GM23338 (cell line): ENCODE data around the gene MCM9. TPM values are rescaled to one million over a fixed set of nuclear protein-coding genes. Genes with fewer than 3 reads are reported as not detected.

Source experiments
- ATAC-seq: fragments of 200-7000 bp; cut with Tn5 transposase; 3 replicates; pipeline ENCODE4 v1.9.1; 2020
- DNase-seq: peaks from one replicate; pipeline ENCODE4 v3.0.0-alpha.2; 2015; ENCODE audit warnings: low spot score
- H2AFZ ChIP-seq: fragments of 200-600 bp; sonication (generic); 2 replicates; pipeline ENCODE4 v1.8.0; 2016; ENCODE audit warnings: antibody characterized with exemption, mild to moderate bottlenecking, moderate library complexity
- H3F3A ChIP-seq: fragments of 200-600 bp; sonication (generic); replicated peaks from 2 replicates; pipeline ENCODE4 v1.8.0; 2017; ENCODE audit warnings: antibody characterized with exemption, mixed run types, low read depth
- H3K27ac ChIP-seq: fragments of 200-600 bp; sonication (generic); 2 replicates; pipeline ENCODE4 v1.6.1; 2016; ENCODE audit warnings: low read depth
- H3K27me3 ChIP-seq: fragments of 200-600 bp; sonication (generic); 2 replicates; pipeline ENCODE4 v1.8.0; 2016; ENCODE audit warnings: mild to moderate bottlenecking, mixed run types, moderate library complexity; ENCODE audit not compliant: insufficient read depth
- H3K36me3 ChIP-seq: fragments of 200-600 bp; sonication (generic); 2 replicates; pipeline ENCODE4 v1.8.0; 2016; ENCODE audit warnings: mild to moderate bottlenecking; ENCODE audit not compliant: insufficient read depth
- H3K4me1 ChIP-seq: fragments of 200-600 bp; sonication (generic); 2 replicates; pipeline ENCODE4 v1.8.0; 2016; ENCODE audit warnings: mild to moderate bottlenecking, moderate library complexity; ENCODE audit not compliant: insufficient read depth
- H3K4me2 ChIP-seq: fragments of 200-600 bp; sonication (generic); 2 replicates; pipeline ENCODE4 v1.7.1; 2017; ENCODE audit warnings: mixed run types
- H3K4me3 ChIP-seq: fragments of 200-600 bp; sonication (generic); 2 replicates; pipeline ENCODE4 v1.6.1; 2016; ENCODE audit warnings: mixed run types
- H3K79me2 ChIP-seq: fragments of 200-600 bp; sonication (generic); replicated peaks from 2 replicates; pipeline ENCODE4 v1.8.0; 2017; ENCODE audit warnings: mild to moderate bottlenecking; ENCODE audit not compliant: insufficient read depth
- H3K9me2 ChIP-seq: fragments of 200-600 bp; sonication (generic); 2 replicates; pipeline ENCODE4 v1.8.0; 2017; ENCODE audit not compliant: insufficient read depth
- H4K20me1 ChIP-seq: fragments of 200-600 bp; sonication (generic); replicated peaks from 2 replicates; pipeline ENCODE4 v1.8.0; 2017; ENCODE audit warnings: mild to moderate bottlenecking; ENCODE audit not compliant: insufficient read depth
- H3K27ac Mint-ChIP-seq: 2 replicates; pipeline ENCODE4 v1.8.0; 2020; ENCODE audit warnings: inconsistent platforms, mild to moderate bottlenecking, moderate library complexity, mixed read lengths
- H3K27me3 Mint-ChIP-seq: 3 replicates; pipeline ENCODE4 v1.8.0; 2022; ENCODE audit warnings: low read depth, mild to moderate bottlenecking, moderate library complexity, mixed read lengths, inconsistent platforms; ENCODE audit not compliant: insufficient read depth, poor library complexity
- H3K36me3 Mint-ChIP-seq: 3 replicates; pipeline ENCODE4 v1.8.0; 2021; ENCODE audit warnings: low read depth, mild to moderate bottlenecking, inconsistent platforms, moderate library complexity, mixed read lengths
- H3K4me1 Mint-ChIP-seq: 3 replicates; pipeline ENCODE4 v1.8.0; 2020; ENCODE audit warnings: mild to moderate bottlenecking, inconsistent platforms, mixed read lengths
- H3K4me3 Mint-ChIP-seq: 3 replicates; pipeline ENCODE4 v1.8.0; 2021; ENCODE audit warnings: moderate library complexity, mild to moderate bottlenecking, inconsistent platforms, mixed read lengths
- H3K9me3 Mint-ChIP-seq: 3 replicates; pipeline ENCODE4 v1.8.0; 2020; ENCODE audit warnings: moderate library complexity, mild to moderate bottlenecking, inconsistent platforms, mixed read lengths
- CTCF ChIP-seq, 2 experiments: fragments of 200-600 bp in 1 of 2; sonication (generic) in 1 of 2; conservative IDR thresholded peaks; 2 replicates each; pipeline versions ENCODE4 v1.5.1 to v1.6.1; 2016 to 2017; ENCODE audit warnings: antibody characterized with exemption in 2 of 2, low read depth in 2 of 2, mild to moderate bottlenecking in 2 of 2, moderate library complexity in 1 of 2
- EZH2phosphoT487 ChIP-seq: fragments of 200-600 bp; sonication (generic); IDR thresholded peaks from one replicate; pipeline ENCODE4 v1.8.1; 2018; ENCODE audit warnings: antibody characterized with exemption; ENCODE audit not compliant: unreplicated experiment
- POLR2AphosphoS5 ChIP-seq: IDR thresholded peaks from 2 replicates; pipeline ENCODE4 v1.6.1; 2016; ENCODE audit warnings: antibody characterized with exemption, low read depth
- STAT1 ChIP-seq: IDR thresholded peaks from one replicate; pipeline ENCODE4 v1.6.1; 2016; ENCODE audit warnings: antibody characterized with exemption; ENCODE audit not compliant: unreplicated experiment
- ZNF331 ChIP-seq: fragments of 250-450 bp; sonication (Bioruptor Pico); IDR thresholded peaks from 2 replicates; pipeline ENCODE4 v1.5.0; 2020; ENCODE audit warnings: low read depth, mild to moderate bottlenecking, moderate library complexity
- polyA plus RNA-seq: library from polyadenylated mRNA; unstranded; fragments of >200 nt; fragmentation: Nextera tagmentation; extraction: Ambion mirVana; gene quantifications from 2 replicates; pipeline ENCODE4 v1.2.1, GENCODE V29; 2016
- total RNA-seq: library from RNA; depleted of rRNA; stranded (reverse); fragments of >200 nt; shearing (Covaris generic); gene quantifications from 2 replicates; pipeline ENCODE4 v1.2.3, GENCODE V29; 2014
- TF ChIP-seq, protein P1 (sequence below): IDR thresholded peaks from one replicate; pipeline ENCODE4 v1.6.1; 2018; ENCODE audit warnings: antibody characterized with exemption; ENCODE audit not compliant: unreplicated experiment

The MCM9 gene
- total and polyA plus RNA-seq, 2 experiments from 2014 or later: 14.9 to 16.6 TPM

DNA sequence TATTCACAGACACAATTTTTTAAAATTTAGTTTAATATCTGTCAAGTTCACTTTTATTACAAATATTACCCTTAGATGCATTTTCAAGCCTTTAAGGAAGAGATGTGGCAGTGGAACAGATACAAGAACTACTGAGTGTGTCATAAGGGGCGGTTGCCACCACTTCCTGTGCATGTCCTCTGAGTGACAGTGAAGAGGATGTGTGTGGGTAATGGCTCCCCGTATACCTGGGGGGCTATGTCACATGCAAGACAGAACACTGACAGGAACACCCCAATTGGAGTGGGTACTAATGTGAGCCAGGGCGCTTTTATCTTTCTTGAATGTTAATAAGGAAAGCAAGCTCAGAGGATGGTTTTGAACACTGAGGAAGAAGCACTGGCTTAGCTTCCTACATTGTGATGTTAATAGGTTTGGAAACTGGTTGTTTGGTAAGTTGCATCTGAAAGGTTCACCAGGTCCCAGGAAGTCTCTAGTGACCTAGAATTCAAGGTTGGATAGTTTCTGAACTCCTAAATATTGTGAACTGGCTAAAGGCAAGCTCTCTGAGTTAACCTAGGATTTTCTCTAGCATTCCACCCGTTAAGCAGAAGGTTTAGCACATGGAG, 124.4 kb downstream of the MCM9 start (continued):
- TF ChIP-seq, protein P1, sequence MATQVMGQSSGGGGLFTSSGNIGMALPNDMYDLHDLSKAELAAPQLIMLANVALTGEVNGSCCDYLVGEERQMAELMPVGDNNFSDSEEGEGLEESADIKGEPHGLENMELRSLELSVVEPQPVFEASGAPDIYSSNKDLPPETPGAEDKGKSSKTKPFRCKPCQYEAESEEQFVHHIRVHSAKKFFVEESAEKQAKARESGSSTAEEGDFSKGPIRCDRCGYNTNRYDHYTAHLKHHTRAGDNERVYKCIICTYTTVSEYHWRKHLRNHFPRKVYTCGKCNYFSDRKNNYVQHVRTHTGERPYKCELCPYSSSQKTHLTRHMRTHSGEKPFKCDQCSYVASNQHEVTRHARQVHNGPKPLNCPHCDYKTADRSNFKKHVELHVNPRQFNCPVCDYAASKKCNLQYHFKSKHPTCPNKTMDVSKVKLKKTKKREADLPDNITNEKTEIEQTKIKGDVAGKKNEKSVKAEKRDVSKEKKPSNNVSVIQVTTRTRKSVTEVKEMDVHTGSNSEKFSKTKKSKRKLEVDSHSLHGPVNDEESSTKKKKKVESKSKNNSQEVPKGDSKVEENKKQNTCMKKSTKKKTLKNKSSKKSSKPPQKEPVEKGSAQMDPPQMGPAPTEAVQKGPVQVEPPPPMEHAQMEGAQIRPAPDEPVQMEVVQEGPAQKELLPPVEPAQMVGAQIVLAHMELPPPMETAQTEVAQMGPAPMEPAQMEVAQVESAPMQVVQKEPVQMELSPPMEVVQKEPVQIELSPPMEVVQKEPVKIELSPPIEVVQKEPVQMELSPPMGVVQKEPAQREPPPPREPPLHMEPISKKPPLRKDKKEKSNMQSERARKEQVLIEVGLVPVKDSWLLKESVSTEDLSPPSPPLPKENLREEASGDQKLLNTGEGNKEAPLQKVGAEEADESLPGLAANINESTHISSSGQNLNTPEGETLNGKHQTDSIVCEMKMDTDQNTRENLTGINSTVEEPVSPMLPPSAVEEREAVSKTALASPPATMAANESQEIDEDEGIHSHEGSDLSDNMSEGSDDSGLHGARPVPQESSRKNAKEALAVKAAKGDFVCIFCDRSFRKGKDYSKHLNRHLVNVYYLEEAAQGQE: no peak
- no peak for TF ChIP-seq EZH2phosphoT487

- no peak overlapping the region; the same call in 1 of the 2 replicates for H3K27ac ChIP-seq
- Mint-ChIP-seq H3K27me3 (no peaks in the 10 kb centered on the region), H3K27ac (no peak overlapping the region), H3K4me3 (no peak overlapping the region), H3K4me1 (peaks cover 11% of the 10 kb centered on the region), H3K9me3 (peaks cover 11% of the 10 kb centered on the region; the same call in 2 of the 3 replicates), H3K36me3 (peaks cover 19% of the 10 kb centered on the region; the same call in 2 of the 3 replicates)
- 0 out of 2 replicates have a peak, but pooled peaks cover 7% of the 10 kb centered on the region for H3K4me1 ChIP-seq
- H4K20me1 ChIP-seq: no peaks in the 10 kb centered on the region
- DNase-seq: no peak
- H3K27me3 ChIP-seq: no peaks in the 10 kb centered on the region
- no peaks in the 10 kb centered on the region for H3K36me3 ChIP-seq
- H3F3A ChIP-seq: no peaks in the 10 kb centered on the region
- H3K9me2 ChIP-seq: 0 out of 2 replicates have a peak, but pooled peaks cover 5% of the 10 kb centered on the region
- ATAC-seq: no peak; the same call in 2 of the 3 replicates
- no peak overlapping the region for H3K4me2 ChIP-seq
- H2AFZ ChIP-seq: no peak overlapping the region
- no peaks in the 10 kb centered on the region for H3K79me2 ChIP-seq
- H3K4me3 ChIP-seq: no peak overlapping the region
- TF ChIP-seq CTCF (conservative IDR thresholded peaks at IDR 0.05; ENCODE audit: low read depth in 2 of 2): 0 out of 4 replicates have a peak, but pooled peaks of 1 of the 2 experiments have one; percentile 3
- TF ChIP-seq ZNF331 (CRISPR knock-in tag): no peak
- TF ChIP-seq POLR2AphosphoS5: no peak
- no peak for TF ChIP-seq STAT1
- no peak for TF ChIP-seq EZH2phosphoT487
Observed at GRCh38 chr6:118808793-118809638, 125.9 kb downstream of the MCM9 start.
